ENCODE measurements around the gene PRDM1. TPM values are rescaled to one million over a fixed set of nuclear protein-coding genes. Genes with fewer than 3 reads are reported as not detected.
"Not testable (repeated sequence)": the region's sequence is repeated elsewhere in the genome, so short reads cannot be mapped to it uniquely, and the experiment has no call there.

Gene PRDM1
- total RNA-seq, 2 experiments from 2014 or later: 24.6 to 24.7 TPM

- Mint-ChIP-seq H3K36me3 (ENCODE audit: low read depth) (no peaks in the 10 kb centered on the region), H3K27ac (peak overlapping the region; percentile 13), H3K4me3 (no peak overlapping the region), H3K4me1 (ENCODE audit: low read depth) (peaks cover 76% of the 10 kb centered on the region), H3K9me3 (peaks cover 1% of the 10 kb centered on the region), H3K27me3 (peaks cover 2% of the 10 kb centered on the region)
- no peak for TF ChIP-seq CTCF (IDR thresholded peaks at IDR 0.05)
- ChIA-PET CTCF (interaction anchor here (0.8 to 0.9 kb wide), 2 partner anchors 11 to 53 kb away, joined by 3 read pairs; no protein-coding TSS in a partner anchor), POLR2A (interaction anchor here (1.0 kb wide), 1 partner anchor 27 kb away, joined by 3 read pairs; no protein-coding TSS in a partner anchor)
- ATAC-seq: no peak
- intact Hi-C loops (cut with micrococcal nuclease): no loop called here
- DNase-seq: no peak
Measured at GRCh38 chr6:106145144-106145543, 59.0 kb downstream of the PRDM1 start.

GRCh38 chr6:106145741-106146227 is 59.6 kb downstream of the PRDM1 start:
- Mint-ChIP-seq H3K4me1 (ENCODE audit: low read depth) (peaks cover 70% of the 10 kb centered on the region), H3K9me3 (peaks cover 1% of the 10 kb centered on the region), H3K27me3 (peaks cover 2% of the 10 kb centered on the region), H3K36me3 (ENCODE audit: low read depth) (no peaks in the 10 kb centered on the region), H3K27ac (peak overlapping the region; percentile 13), H3K4me3 (no peak overlapping the region)
- TF ChIP-seq CTCF (IDR thresholded peaks at IDR 0.05): no peak
- ATAC-seq (no peak), DNase-seq (peak; percentile 54)
- intact Hi-C loops (cut with micrococcal nuclease): no loop called here
- ChIA-PET CTCF (no interaction called here), POLR2A (interaction anchor here (1.4 to 1.9 kb wide), 3 partner anchors 10 to 47 kb away, joined by 4 to 7 read pairs (median 6); no protein-coding TSS in a partner anchor)

GRCh38 chr6:106146852-106147351 is 60.8 kb downstream of the PRDM1 start:
- CTCF ChIA-PET: interaction anchor here (1.6 kb wide), 1 partner anchor 76 kb away, joined by 3 read pairs; no protein-coding TSS in a partner anchor
- peaks cover 67% of the 10 kb centered on the region for H3K4me1 Mint-ChIP-seq (ENCODE audit: low read depth)

DNA sequence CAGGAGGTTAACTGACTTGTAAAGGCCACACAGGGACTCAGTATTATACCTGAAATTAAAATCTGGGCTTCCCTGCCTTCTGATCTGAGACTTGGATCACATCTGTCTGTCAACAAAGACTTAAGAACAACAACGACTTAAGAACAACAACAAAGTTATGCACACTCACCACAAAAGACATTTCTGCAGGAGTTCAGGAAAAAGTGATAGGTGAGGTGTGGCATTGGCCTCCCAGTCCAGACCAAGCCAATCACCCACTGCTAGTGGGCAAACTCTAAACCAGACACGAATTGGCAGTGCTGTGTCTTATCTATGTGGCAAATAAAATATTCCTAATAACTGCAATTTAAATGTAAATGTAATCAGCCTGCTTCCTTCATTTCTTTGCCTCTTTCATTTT is 61.3 kb downstream of the PRDM1 start:
- intact Hi-C loops (cut with micrococcal nuclease): no loop called here
- no peak for DNase-seq
- peaks cover 67% of the 10 kb centered on the region for H3K4me1 Mint-ChIP-seq (ENCODE audit: low read depth)
- TF ChIP-seq CTCF (IDR thresholded peaks at IDR 0.05): no peak
- peaks cover 2% of the 10 kb centered on the region for H3K27me3 Mint-ChIP-seq
- POLR2A ChIA-PET: interaction anchor here (1.2 to 1.9 kb wide), 3 partner anchors 9 to 21 kb away, joined by 5 to 7 read pairs (median 6); no protein-coding TSS in a partner anchor
- no peak overlapping the region for H3K27ac Mint-ChIP-seq
- no peak for ATAC-seq
- CTCF ChIA-PET: interaction anchor here (1.0 to 1.6 kb wide), 2 partner anchors 76 to 77 kb away, joined by 3 read pairs; no protein-coding TSS in a partner anchor
- H3K9me3 Mint-ChIP-seq: peaks cover 5% of the 10 kb centered on the region
- H3K4me3 Mint-ChIP-seq: no peak overlapping the region
- peaks cover 3% of the 10 kb centered on the region for H3K36me3 Mint-ChIP-seq (ENCODE audit: low read depth)

More at GRCh38 chr6:106146852-106147351, 60.8 kb downstream of the PRDM1 start:
- DNase-seq: no peak
- intact Hi-C loops (cut with micrococcal nuclease): no loop called here
- TF ChIP-seq CTCF (IDR thresholded peaks at IDR 0.05): no peak
- Mint-ChIP-seq H3K27me3 (peaks cover 2% of the 10 kb centered on the region), H3K9me3 (peaks cover 1% of the 10 kb centered on the region), H3K4me3 (no peak overlapping the region), H3K36me3 (ENCODE audit: low read depth) (no peaks in the 10 kb centered on the region), H3K27ac (no peak overlapping the region)
- POLR2A ChIA-PET: interaction anchor here (1.0 to 1.9 kb wide), 5 partner anchors 9 to 48 kb away, joined by 3 to 7 read pairs (median 5); no protein-coding TSS in a partner anchor
- ATAC-seq: no peak

DNA sequence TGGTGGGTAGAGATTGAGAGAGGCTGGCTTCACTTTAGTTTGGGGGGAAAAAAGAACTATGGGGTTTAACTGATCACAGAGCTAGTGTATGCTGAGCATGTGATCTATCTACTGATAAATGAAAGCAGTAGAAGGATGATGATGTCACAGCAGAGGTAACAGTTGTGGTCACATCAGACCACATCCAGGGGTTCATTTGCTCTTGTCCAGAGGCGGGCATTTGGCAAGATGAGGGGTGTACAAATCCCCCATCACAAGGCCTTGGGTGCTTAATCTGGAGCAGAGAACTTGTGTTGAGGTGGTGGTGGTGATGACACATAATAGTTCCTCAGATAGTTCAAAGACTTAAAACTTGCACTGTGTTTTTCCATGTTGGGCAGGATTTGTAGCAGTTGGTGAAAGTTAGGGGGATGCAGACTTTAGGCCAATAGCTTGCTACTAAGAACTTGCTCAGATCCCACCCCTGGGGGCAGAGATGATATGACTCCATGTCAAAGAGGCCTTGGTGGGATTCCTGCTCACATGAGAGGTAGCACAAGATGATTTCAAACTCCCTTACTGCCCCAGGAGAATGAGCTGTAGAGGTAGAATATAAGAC is 63.4 kb downstream of the PRDM1 start:
- Mint-ChIP-seq H3K9me3 (peaks cover 10% of the 10 kb centered on the region), H3K36me3 (ENCODE audit: low read depth) (peaks cover 3% of the 10 kb centered on the region), H3K27me3 (peaks cover 2% of the 10 kb centered on the region), H3K4me1 (ENCODE audit: low read depth) (peaks cover 57% of the 10 kb centered on the region), H3K4me3 (no peak overlapping the region), H3K27ac (peak overlapping the region; percentile 87)
- ATAC-seq (peak; percentile 76), DNase-seq (peak; percentile 83)
- TF ChIP-seq CTCF (IDR thresholded peaks at IDR 0.05): no peak
- ChIA-PET CTCF (interaction anchor here (1.2 to 1.4 kb wide), 2 partner anchors 13 to 74 kb away, joined by 4 to 5 read pairs; no protein-coding TSS in a partner anchor), POLR2A (interaction anchor here (0.8 to 1.4 kb wide), 4 partner anchors 11 to 57 kb away, joined by 3 to 4 read pairs (median 4); no protein-coding TSS in a partner anchor)
- intact Hi-C loops (cut with micrococcal nuclease): no loop called here

- ATAC-seq: peak; percentile 28
- POLR2A ChIA-PET: interaction anchor here (0.6 to 1.9 kb wide), 3 partner anchors 10 to 1072 kb away, joined by 3 to 4 read pairs (median 3); no protein-coding TSS in a partner anchor
- H3K9me3 Mint-ChIP-seq; intact Hi-C loops (cut with micrococcal nuclease); H3K36me3 Mint-ChIP-seq (ENCODE audit: low read depth); H3K4me3 Mint-ChIP-seq; H3K27me3 Mint-ChIP-seq: not testable (repeated sequence)
- CTCF ChIA-PET: interaction anchor here (1.4 to 2.0 kb wide), 2 partner anchors 11 to 30 kb away, joined by 3 to 8 read pairs; no protein-coding TSS in a partner anchor
- peak; percentile 19 for DNase-seq
- Mint-ChIP-seq H3K27ac (peak overlapping the region; percentile 78), H3K4me1 (ENCODE audit: low read depth) (peaks cover 32% of the 10 kb centered on the region)
Measured at GRCh38 chr6:106152476-106152875, 66.3 kb downstream of the PRDM1 start.
